H1 (cell line): ENCODE data around the gene PBX1. TPM values are rescaled to one million over a fixed set of nuclear protein-coding genes. Genes with fewer than 3 reads are reported as not detected.

Experiments used
- CTCF ChIA-PET: fragments of 300-600 bp; sonication (Branson Sonifier 250); formaldehyde crosslinking; loops from one replicate; lab custom pipeline; 2021; ENCODE audit not compliant: partially characterized antibody; lab: Charles Lee
- POLR2A ChIA-PET: fragments of 300-600 bp; sonication (Branson Sonifier 250); formaldehyde crosslinking; loops from one replicate; lab custom pipeline; 2021; ENCODE audit warnings: inconsistent platforms; ENCODE audit not compliant: partially characterized antibody; lab: Charles Lee
- DNase-seq, 2 experiments: peaks; one replicate each; pipeline versions ENCODE4 v3.0.0 to v3.0.0-alpha.2; 2010 to 2022; ENCODE audit warnings: low spot score in 2 of 2, low read depth in 1 of 2, mixed read lengths in 1 of 2
- FAIRE-seq: peaks from 2 replicates; lab custom pipeline; 2011; peaks lifted over from hg19 to GRCh38; lab: Jason Lieb, UNC
- H2AFZ ChIP-seq: 2 replicates; pipeline ENCODE4 v1.8.1; 2012; ENCODE audit warnings: low read length, inconsistent platforms
- H2AK5ac ChIP-seq: 2 replicates; pipeline ENCODE4 v1.6.1; 2013; ENCODE audit warnings: low read depth, low read length
- H2BK120ac ChIP-seq: replicated peaks from 2 replicates; pipeline ENCODE3; 2013; ENCODE audit warnings: low read depth, low read length, inconsistent platforms
- H2BK12ac ChIP-seq: 2 replicates; pipeline ENCODE4 v1.6.1; 2013; ENCODE audit warnings: low read depth, low read length
- H2BK15ac ChIP-seq: 2 replicates; pipeline ENCODE4 v1.6.1; 2013; ENCODE audit warnings: low read length
- H2BK20ac ChIP-seq: 2 replicates; pipeline ENCODE4 v1.6.1; 2013; ENCODE audit warnings: low read length
- H2BK5ac ChIP-seq: 2 replicates; pipeline ENCODE4 v1.6.1; 2013; ENCODE audit warnings: low read depth, low read length
- H3K14ac ChIP-seq: 2 replicates; pipeline ENCODE4 v1.6.1; 2013; ENCODE audit warnings: inconsistent platforms; ENCODE audit not compliant: insufficient read length
- H3K18ac ChIP-seq: 2 replicates; pipeline ENCODE4 v1.6.1; 2013; ENCODE audit warnings: low read length; ENCODE audit errors: extremely low read depth
- H3K23ac ChIP-seq: 2 replicates; pipeline ENCODE4 v1.6.1; 2013; ENCODE audit warnings: inconsistent platforms; ENCODE audit not compliant: insufficient read length
- H3K23me2 ChIP-seq: 2 replicates; pipeline ENCODE4 v1.6.1; 2013; ENCODE audit warnings: low read depth, low read length
- H3K27ac ChIP-seq: 2 replicates; pipeline ENCODE4 v1.6.1; 2011; ENCODE audit warnings: low read depth, low read length, inconsistent platforms
- H3K27me3 ChIP-seq, 4 experiments: replicated peaks in 1 of 4; 1 replicate in 1 of 4; 2 replicates in 3 of 4; pipeline versions ENCODE4 v1.6.1 to v1.8.1; 2011 to 2013; ENCODE audit warnings: low read length in 3 of 4, mild to moderate bottlenecking in 3 of 4, inconsistent platforms in 2 of 4, mixed read lengths in 2 of 4, moderate library complexity in 1 of 4; ENCODE audit not compliant: control insufficient read depth in 3 of 4, insufficient read depth in 3 of 4; ENCODE audit errors: extremely low read depth in 1 of 4
- H3K36me3 ChIP-seq, 4 experiments: 2 replicates each; pipeline versions ENCODE4 v1.6.1 to v1.8.1; 2011 to 2013; ENCODE audit warnings: mild to moderate bottlenecking in 4 of 4, low read length in 3 of 4, moderate library complexity in 2 of 4, control low read depth in 1 of 4, inconsistent platforms in 1 of 4; ENCODE audit not compliant: insufficient read depth in 4 of 4, control insufficient read depth in 2 of 4
- H3K4ac ChIP-seq: replicated peaks from 2 replicates; pipeline ENCODE3; 2013; ENCODE audit warnings: low read length, low read depth, mixed read lengths, inconsistent platforms; ENCODE audit not compliant: insufficient read length
- H3K4me1 ChIP-seq, 4 experiments: replicated peaks in 1 of 4; 1 replicate in 1 of 4; 2 replicates in 3 of 4; pipeline versions ENCODE4 v1.6.1 to v1.8.1; 2011 to 2013; ENCODE audit warnings: low read length in 3 of 4, inconsistent platforms in 2 of 4, mixed read lengths in 1 of 4; ENCODE audit not compliant: insufficient read depth in 4 of 4, control insufficient read depth in 3 of 4
- H3K4me2 ChIP-seq, 2 experiments: 2 replicates each; pipeline versions ENCODE4 v1.6.1 to v1.8.1; 2011 to 2013; ENCODE audit warnings: low read depth in 2 of 2, low read length in 2 of 2, control low read depth in 1 of 2, inconsistent platforms in 1 of 2, mild to moderate bottlenecking in 1 of 2; ENCODE audit not compliant: insufficient read depth in 1 of 2
- H3K4me3 ChIP-seq, 4 experiments: fragments of 200-600, 300-600 bp in 1 of 4; sonication (generic), shearing (Covaris generic), sonication (Bioruptor Twin) in 1 of 4; 2 replicates each; pipeline versions ENCODE4 v1.5.1 to v1.8.1; 2011 to 2016; ENCODE audit warnings: low read length in 4 of 4, low read depth in 3 of 4, control low read depth in 2 of 4, inconsistent platforms in 2 of 4, mild to moderate bottlenecking in 2 of 4, mixed read lengths in 1 of 4, moderate library complexity in 1 of 4; ENCODE audit not compliant: insufficient read depth in 2 of 4; ENCODE audit errors: extremely low read depth in 1 of 4
- H3K56ac ChIP-seq: replicated peaks from 2 replicates; pipeline ENCODE3; 2013; ENCODE audit warnings: low read depth, mild to moderate bottlenecking, mixed read lengths, low read length, inconsistent platforms; ENCODE audit not compliant: insufficient read length
- H3K79me1 ChIP-seq: 2 replicates; pipeline ENCODE4 v1.6.1; 2013; ENCODE audit warnings: low read depth, low read length, control low read depth
- H3K79me2 ChIP-seq, 2 experiments: 2 replicates each; pipeline versions ENCODE4 v1.6.1 to v1.8.1; 2012 to 2013; ENCODE audit warnings: low read length in 2 of 2, mild to moderate bottlenecking in 2 of 2, inconsistent platforms in 1 of 2; ENCODE audit not compliant: insufficient read depth in 2 of 2, control insufficient read depth in 1 of 2
- H3K9ac ChIP-seq, 4 experiments: replicated peaks in 1 of 4; 1 replicate in 1 of 4; 2 replicates in 3 of 4; pipeline versions ENCODE4 v1.6.1 to v1.8.1; 2011 to 2013; ENCODE audit warnings: low read depth in 3 of 4, low read length in 3 of 4, control low read depth in 2 of 4, mild to moderate bottlenecking in 2 of 4, moderate library complexity in 2 of 4, inconsistent platforms in 1 of 4; ENCODE audit errors: extremely low read depth in 1 of 4
- H3K9me3 ChIP-seq, 2 experiments: 2 replicates each; pipeline versions ENCODE4 v1.6.1 to v1.8.1; 2012 to 2013; ENCODE audit warnings: mild to moderate bottlenecking in 2 of 2, moderate library complexity in 2 of 2, control low read depth in 1 of 2, inconsistent platforms in 1 of 2, low read depth in 1 of 2, low read length in 1 of 2, mixed read lengths in 1 of 2; ENCODE audit not compliant: insufficient read depth in 2 of 2
- H4K20me1 ChIP-seq, 2 experiments: replicated peaks in 1 of 2; 2 replicates each; pipeline versions ENCODE3 to v1.8.1; 2011 to 2013; ENCODE audit warnings: inconsistent platforms in 2 of 2, low read length in 2 of 2, mild to moderate bottlenecking in 1 of 2; ENCODE audit not compliant: insufficient read depth in 2 of 2, control insufficient read depth in 1 of 2
- H4K5ac ChIP-seq: 2 replicates; pipeline ENCODE4 v1.6.1; 2013; ENCODE audit warnings: low read length, low read depth, mixed read lengths, inconsistent platforms; ENCODE audit not compliant: insufficient read length
- H4K8ac ChIP-seq: 2 replicates; pipeline ENCODE4 v1.8.0; 2013; ENCODE audit warnings: mild to moderate bottlenecking, moderate library complexity, low read length, inconsistent platforms; ENCODE audit not compliant: insufficient read depth; ENCODE audit errors: extremely low read depth
- H4K91ac ChIP-seq: replicated peaks from 2 replicates; pipeline ENCODE3; 2013; ENCODE audit warnings: low read length, mixed read lengths, inconsistent platforms; ENCODE audit not compliant: insufficient read length
- ASH2L ChIP-seq: fragments of 200-600, 300-600 bp; sonication (generic); IDR thresholded peaks from one replicate; pipeline ENCODE4 v1.7.1; 2017; ENCODE audit warnings: low read length
- CBX5 ChIP-seq: fragments of 300-800, 300-1000 bp; sonication (generic); IDR thresholded peaks from 2 replicates; pipeline ENCODE4 v1.7.1; 2016; ENCODE audit warnings: antibody characterized with exemption, low read length, low read depth
- CTBP2 ChIP-seq: IDR thresholded peaks from 2 replicates; pipeline ENCODE4 v1.7.0; 2011; ENCODE audit warnings: borderline replicate concordance, mild to moderate bottlenecking, moderate library complexity, mixed read lengths, low read length; ENCODE audit not compliant: insufficient read depth, insufficient read length
- EP300 ChIP-seq, 2 experiments: IDR thresholded peaks; 1 replicate in 1 of 2; 2 replicates in 1 of 2; pipeline ENCODE4 v1.6.1; 2011 to 2012; ENCODE audit warnings: low read depth in 2 of 2, low read length in 2 of 2, mild to moderate bottlenecking in 2 of 2, borderline replicate concordance in 1 of 2, inconsistent platforms in 1 of 2, moderate library complexity in 1 of 2
- HDAC6 ChIP-seq: IDR thresholded peaks from one replicate; pipeline ENCODE4 v1.7.1; 2012; ENCODE audit warnings: low read depth, mild to moderate bottlenecking, inconsistent platforms, low read length, moderate library complexity
- JUN ChIP-seq: IDR thresholded peaks from 2 replicates; pipeline ENCODE4 v1.6.1; 2011; ENCODE audit warnings: low read depth, mild to moderate bottlenecking, improper control_type of control experiment, low read length
- POLR2AphosphoS5 ChIP-seq: IDR thresholded peaks from 2 replicates; pipeline ENCODE4 v1.6.1; 2011; ENCODE audit warnings: low read depth, low read length
- POU5F1 ChIP-seq: IDR thresholded peaks from 2 replicates; pipeline ENCODE4 v1.6.1; 2011; ENCODE audit warnings: low read depth, mild to moderate bottlenecking, low read length, moderate library complexity
- RNF2 ChIP-seq: fragments of 200-900, 300-1000 bp; sonication (generic); IDR thresholded peaks from 2 replicates; pipeline ENCODE4 v1.7.1; 2016; ENCODE audit warnings: borderline replicate concordance, low read depth, mild to moderate bottlenecking, antibody characterized with exemption, low read length; ENCODE audit not compliant: poor library complexity, severe bottlenecking; ENCODE audit errors: missing control alignments
- RXRA ChIP-seq: IDR thresholded peaks from 2 replicates; pipeline ENCODE4 v1.6.1; 2011; ENCODE audit warnings: low read depth, mild to moderate bottlenecking, low read length, moderate library complexity; ENCODE audit not compliant: insufficient read depth
- SAP30 ChIP-seq: fragments of 300-600 bp; sonication (generic); IDR thresholded peaks from 2 replicates; pipeline ENCODE4 v1.7.1; 2012; ENCODE audit warnings: low read length, moderate library complexity, mild to moderate bottlenecking, inconsistent platforms; ENCODE audit not compliant: insufficient read depth, insufficient replicate concordance
- TBP ChIP-seq: IDR thresholded peaks from 2 replicates; pipeline ENCODE4 v1.6.1; 2011; ENCODE audit warnings: low read depth, low read length, improper control_type of control experiment
- WGBS, 2 experiments: shearing (Covaris generic) in 1 of 2; methylation state at CpG; one replicate each; pipeline versions ENCODE4 v1.1.6 to v1.1.7; 2013 to 2015; ENCODE audit warnings: low lambda C conversion rate in 2 of 2, mixed read lengths in 2 of 2, inconsistent platforms in 1 of 2, low coverage in 1 of 2, missing lambda C conversion rate in 1 of 2; ENCODE audit not compliant: insufficient replicate concordance in 2 of 2, insufficient coverage in 1 of 2, insufficient read length in 1 of 2; ENCODE audit errors: extremely low coverage in 1 of 2, missing lambda C conversion rate in 1 of 2; 5-methylcytosine and 5-hydroxymethylcytosine counted together
- polyA plus RNA-seq, 7 experiments: library from polyadenylated mRNA; depleted of rRNA in 3 of 7; stranded (reverse) in 5 of 7; unstranded in 2 of 7; fragments of >200 nt in 5 of 7; fragments of 200-250 nt in 2 of 7; gene quantifications; 1 replicate in 5 of 7; 2 replicates in 1 of 7; 4 replicates in 1 of 7; pipeline versions ENCODE4 v1.2.1 to v1.2.3, GENCODE V29; 2011 to 2013; ENCODE audit warnings: missing spikeins in 2 of 7, mixed read lengths in 2 of 7
- total RNA-seq: library from RNA; stranded (reverse); fragmentation: NEBNext Ultra II Directional; extraction: Animal tissue kit (Norgen Biotek cat#: 25700); gene quantifications from 2 replicates; pipeline ENCODE4 v1.2.1, GENCODE V29; 2021
- TF ChIP-seq, protein P1 (sequence below): IDR thresholded peaks from 2 replicates; pipeline ENCODE4 v1.6.1; 2012; ENCODE audit warnings: inconsistent platforms

The PBX1 gene
- total and polyA plus RNA-seq, 2 of the 8 experiments (the other 6 are each of a cell fraction or from before 2014, with no cell fraction given), result 87.4 to 124 TPM

DNA sequence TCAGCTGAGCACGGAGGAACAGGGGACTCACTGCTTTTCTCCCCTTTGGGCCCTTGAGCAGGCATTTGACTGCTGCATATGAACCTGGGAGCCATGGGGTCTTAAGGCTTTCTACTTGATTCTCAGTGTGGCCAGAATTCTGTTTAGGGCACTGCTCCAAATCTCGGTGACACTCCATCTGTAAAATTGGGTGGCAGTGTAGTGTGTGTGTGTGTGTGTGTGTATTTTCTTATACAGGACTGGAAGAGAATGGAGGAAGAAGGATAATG is 162.2 kb downstream of the PBX1 start:
- Histone ChIP-seq H3K36me3 (no peaks in the 10 kb centered on the region), H3K9me3 (no peaks in the 10 kb centered on the region), H3K4me3 (no peak overlapping the region), H2BK20ac (no peak overlapping the region), H3K27me3 (no peaks in the 10 kb centered on the region), H2BK120ac (no peak overlapping the region), H2AK5ac (no peak overlapping the region), H4K20me1 (peaks cover 2 to 11% of the 10 kb centered on the region in 2 experiments), H3K4me1 (peaks cover 5 to 18% (median 12%) of the 10 kb centered on the region in 4 experiments), H3K79me1 (peaks cover 11% of the 10 kb centered on the region; the same call in 1 of the 2 replicates), H2AFZ (no peak overlapping the region), H3K4ac (no peak overlapping the region), H4K8ac (no peak overlapping the region), H3K23me2 (no peaks in the 10 kb centered on the region; the same call in 1 of the 2 replicates), H3K14ac (no peak overlapping the region), H4K91ac (no peak overlapping the region), H3K79me2 (peaks cover 3 to 96% of the 10 kb centered on the region in 2 experiments; a peak in 3 of 4 replicates), H3K27ac (no peak overlapping the region), H2BK15ac (no peak overlapping the region), H4K5ac (no peak overlapping the region), H3K23ac (no peak overlapping the region), H3K9ac (no peak overlapping the region), H2BK12ac (no peak overlapping the region), H3K56ac (no peak overlapping the region), H3K4me2 (no peak overlapping the region), H2BK5ac (no peak overlapping the region), H3K18ac (no peak overlapping the region)
- FAIRE-seq, result no peak
- CTCF ChIA-PET, result interaction anchor here (0.9 to 2.0 kb wide), 3 partner anchors 16 to 55 kb away, joined by 3 to 8 read pairs (median 3); no protein-coding TSS in a partner anchor
- WGBS, 2 experiments, result 85% methylated on average over 2 of the region's 2 CpGs; no CpG with 5 or more reads in 1 of the 2 experiments
- no peak for DNase-seq
- POLR2A ChIA-PET, result interaction anchor here (1.0 to 1.1 kb wide), 2 partner anchors 9 to 15 kb away, joined by 3 to 4 read pairs; no protein-coding TSS in a partner anchor
- TF ChIP-seq SAP30 (no peak), RXRA (no peak), ASH2L (no peak), TBP (no peak), JUN (no peak), RNF2 (no peak), POU5F1 (no peak), CBX5 (no peak), CTBP2 (no peak), POLR2AphosphoS5 (no peak), HDAC6 (no peak), EP300 (IDR thresholded peaks at IDR 0.05; ENCODE audit: borderline replicate concordance in 1 of 2, low read depth in 2 of 2, low read length in 2 of 2) (no peak)
- TF ChIP-seq, protein P1, sequence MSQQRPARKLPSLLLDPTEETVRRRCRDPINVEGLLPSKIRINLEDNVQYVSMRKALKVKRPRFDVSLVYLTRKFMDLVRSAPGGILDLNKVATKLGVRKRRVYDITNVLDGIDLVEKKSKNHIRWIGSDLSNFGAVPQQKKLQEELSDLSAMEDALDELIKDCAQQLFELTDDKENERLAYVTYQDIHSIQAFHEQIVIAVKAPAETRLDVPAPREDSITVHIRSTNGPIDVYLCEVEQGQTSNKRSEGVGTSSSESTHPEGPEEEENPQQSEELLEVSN, result no peak
